Hematopoietic multipotent progenitor cell treated with erythropoietin and hydrocortisone succinate and interleukin-3 and kit ligand, for 8 days (in vitro differentiated cells): ENCODE results near the gene MED22.
"Not testable (repeated sequence)": the region's sequence is repeated elsewhere in the genome, so short reads cannot be mapped to it uniquely, and the experiment has no call there.

Experiments used
- DNase-seq: peaks from one replicate; pipeline ENCODE4 v3.0.0-alpha.2; 2015

MED22 gene

GRCh38 chr9:133347985-133348717, at the start of gene MED22, which contains the start of gene RPL7A:
MED22 (minus strand) TSS chr9:133348131; CDS start chr9:133346662, 1,469 bp downstream.
RPL7A (plus strand) TSS chr9:133348218; CDS start chr9:133348244, 26 bp downstream.
- DNase-seq: peak; percentile 97

- no peak for DNase-seq
These were observed 49.4 kb upstream of the MED22 start for GRCh38 chr9:133397370-133397769.

- DNase-seq: no peak
These were observed 49.0 kb upstream of the MED22 start for GRCh38 chr9:133396952-133397351.

- DNase-seq: no peak
These were observed 46.8 kb upstream of the MED22 start for GRCh38 chr9:133394687-133395271.

GRCh38 chr9:133393399-133393798, 45.5 kb upstream of the MED22 start:
- DNase-seq: no peak

- not testable (repeated sequence) for DNase-seq
These were observed 44.4 kb upstream of the MED22 start for GRCh38 chr9:133392308-133392707.

- DNase-seq: not testable (repeated sequence)
These were observed 43.5 kb upstream of the MED22 start for GRCh38 chr9:133391449-133391848.

- DNase-seq: no peak
These were observed 42.8 kb upstream of the MED22 start for GRCh38 chr9:133390713-133391112.

GRCh38 chr9:133389562-133389961, 41.6 kb upstream of the MED22 start:
- no peak for DNase-seq

- no peak for DNase-seq
These were observed 41.2 kb upstream of the MED22 start for GRCh38 chr9:133389025-133389557.

- DNase-seq: no peak
These were observed 39.7 kb upstream of the MED22 start for GRCh38 chr9:133387680-133388079.

GRCh38 chr9:133386338-133386737, 38.4 kb upstream of the MED22 start:
- no peak for DNase-seq

- DNase-seq: no peak
These were observed 37.5 kb upstream of the MED22 start for GRCh38 chr9:133385452-133385851.

GRCh38 chr9:133384736-133385321, 36.9 kb upstream of the MED22 start:
- no peak for DNase-seq

GRCh38 chr9:133383438-133383837, 35.5 kb upstream of the MED22 start:
- no peak for DNase-seq

GRCh38 chr9:133382507-133383141, 34.7 kb upstream of the MED22 start:
- no peak for DNase-seq

- DNase-seq: no peak
These were observed 32.8 kb upstream of the MED22 start for GRCh38 chr9:133380734-133381133.

GRCh38 chr9:133379153-133380086, 31.5 kb upstream of the MED22 start:
- DNase-seq: no peak

- peak; percentile 48 for DNase-seq
These were observed 30.6 kb upstream of the MED22 start for GRCh38 chr9:133378408-133378962.

- DNase-seq: peak; percentile 38
These were observed 29.8 kb upstream of the MED22 start for GRCh38 chr9:133377721-133378216.

GRCh38 chr9:133377280-133377679, 29.3 kb upstream of the MED22 start:
- not testable (repeated sequence) for DNase-seq
